ENCODE data around the gene SYCE3.

The SYCE3 gene

GRCh38 chr22:50576806-50577696, 14.3 kb upstream of the SYCE3 start:
- DNase-seq (ENCODE audit: extremely low read depth, insufficient read length), result no peak
- no peaks in the 10 kb centered on the region for H3K27me3 ChIP-seq (replicated peaks; ENCODE audit: control insufficient read depth, insufficient read depth, low read length)
- no peak overlapping the region for H3K4me3 ChIP-seq (replicated peaks; ENCODE audit: low read depth, low read length)
- H3K36me3 ChIP-seq (ENCODE audit: control insufficient read depth, insufficient read depth, low read length), result peaks cover 40% of the 10 kb centered on the region
- TF ChIP-seq CTCF (IDR thresholded peaks at IDR 0.05; ENCODE audit: insufficient read depth, low read length, poor library complexity, severe bottlenecking), result no peak

GRCh38 chr22:50576070-50576469, 13.4 kb upstream of the SYCE3 start:
- no peak for TF ChIP-seq CTCF (IDR thresholded peaks at IDR 0.05; ENCODE audit: insufficient read depth, low read length, poor library complexity, severe bottlenecking)
- Histone ChIP-seq H3K4me3 (replicated peaks; ENCODE audit: low read depth, low read length) (no peak overlapping the region), H3K36me3 (ENCODE audit: control insufficient read depth, insufficient read depth, low read length) (peaks cover 49% of the 10 kb centered on the region), H3K27me3 (replicated peaks; ENCODE audit: control insufficient read depth, insufficient read depth, low read length) (no peaks in the 10 kb centered on the region)
- DNase-seq (ENCODE audit: extremely low read depth, insufficient read length), result no peak

- no peaks in the 10 kb centered on the region for H3K27me3 ChIP-seq (replicated peaks; ENCODE audit: control insufficient read depth, insufficient read depth, low read length)
- peaks cover 54% of the 10 kb centered on the region for H3K36me3 ChIP-seq (ENCODE audit: control insufficient read depth, insufficient read depth, low read length)
- no peak for DNase-seq (ENCODE audit: extremely low read depth, insufficient read length)
- H3K4me3 ChIP-seq (replicated peaks; ENCODE audit: low read depth, low read length), result no peak overlapping the region
- TF ChIP-seq CTCF (IDR thresholded peaks at IDR 0.05; ENCODE audit: insufficient read depth, low read length, poor library complexity, severe bottlenecking), result no peak
These were observed 12.8 kb upstream of the SYCE3 start for GRCh38 chr22:50575426-50575941.

- Histone ChIP-seq H3K36me3 (ENCODE audit: control insufficient read depth, insufficient read depth, low read length) (peaks cover 54% of the 10 kb centered on the region), H3K4me3 (replicated peaks; ENCODE audit: low read depth, low read length) (no peak overlapping the region), H3K27me3 (replicated peaks; ENCODE audit: control insufficient read depth, insufficient read depth, low read length) (no peaks in the 10 kb centered on the region)
- no peak for DNase-seq (ENCODE audit: extremely low read depth, insufficient read length)
- no peak for TF ChIP-seq CTCF (IDR thresholded peaks at IDR 0.05; ENCODE audit: insufficient read depth, low read length, poor library complexity, severe bottlenecking)
These were observed 11.7 kb upstream of the SYCE3 start for GRCh38 chr22:50574383-50574755.

- peaks cover 55% of the 10 kb centered on the region for H3K36me3 ChIP-seq (ENCODE audit: control insufficient read depth, insufficient read depth, low read length)
- no peak for TF ChIP-seq CTCF (IDR thresholded peaks at IDR 0.05; ENCODE audit: insufficient read depth, low read length, poor library complexity, severe bottlenecking)
- no peaks in the 10 kb centered on the region for H3K27me3 ChIP-seq (replicated peaks; ENCODE audit: control insufficient read depth, insufficient read depth, low read length)
- no peak overlapping the region for H3K4me3 ChIP-seq (replicated peaks; ENCODE audit: low read depth, low read length)
- DNase-seq (ENCODE audit: extremely low read depth, insufficient read length), result no peak
These were observed 11.0 kb upstream of the SYCE3 start for GRCh38 chr22:50573491-50574382.

Measured in GM06990 (cell line).